Fibroblast of villous mesenchyme (primary cell): Measurements from ENCODE around the gene PARD3. TPM values are rescaled to one million over a fixed set of nuclear protein-coding genes. Genes with fewer than 3 reads are reported as not detected.

Experiments used
- DNase-seq: peaks from one replicate; pipeline ENCODE4 v3.0.0-alpha.2; 2010; ENCODE audit warnings: low read depth
- H3K4me3 ChIP-seq: 2 replicates; pipeline ENCODE4 v1.5.1; 2011; ENCODE audit warnings: low read depth, mild to moderate bottlenecking, low read length
- total RNA-seq: library from RNA; depleted of rRNA; stranded (reverse); fragments of >200 nt; gene quantifications from 2 replicates; pipeline ENCODE4 v1.2.3, GENCODE V29; 2012
- TF ChIP-seq, protein P1 (sequence below): IDR thresholded peaks from 2 replicates; pipeline ENCODE4 v1.5.1; 2012; ENCODE audit warnings: low read depth, mild to moderate bottlenecking, low read length; ENCODE audit not compliant: insufficient read depth

The PARD3 gene
- total RNA-seq, 1 donor: 44.0 TPM

DNA sequence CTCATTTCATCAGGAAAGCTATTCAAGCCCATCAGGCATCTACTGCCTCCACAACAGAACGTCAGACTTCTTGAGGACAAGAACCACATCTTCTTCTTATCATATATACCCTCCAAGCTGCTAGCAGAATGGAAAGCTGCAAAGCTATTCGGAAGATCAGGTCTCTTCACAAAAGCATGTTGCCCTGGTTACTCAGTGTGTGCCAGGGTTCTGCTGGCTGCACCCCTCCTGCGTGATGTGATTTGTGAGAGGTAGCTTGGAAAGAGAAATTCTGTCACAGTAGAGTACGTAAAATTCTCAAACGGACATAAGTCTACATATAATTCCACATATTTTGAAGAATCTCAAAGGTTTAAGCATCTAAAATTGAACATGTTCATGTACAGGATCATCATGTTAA lies 681.7 kb downstream of the PARD3 start:
- no peak for DNase-seq
- TF ChIP-seq, protein P1, sequence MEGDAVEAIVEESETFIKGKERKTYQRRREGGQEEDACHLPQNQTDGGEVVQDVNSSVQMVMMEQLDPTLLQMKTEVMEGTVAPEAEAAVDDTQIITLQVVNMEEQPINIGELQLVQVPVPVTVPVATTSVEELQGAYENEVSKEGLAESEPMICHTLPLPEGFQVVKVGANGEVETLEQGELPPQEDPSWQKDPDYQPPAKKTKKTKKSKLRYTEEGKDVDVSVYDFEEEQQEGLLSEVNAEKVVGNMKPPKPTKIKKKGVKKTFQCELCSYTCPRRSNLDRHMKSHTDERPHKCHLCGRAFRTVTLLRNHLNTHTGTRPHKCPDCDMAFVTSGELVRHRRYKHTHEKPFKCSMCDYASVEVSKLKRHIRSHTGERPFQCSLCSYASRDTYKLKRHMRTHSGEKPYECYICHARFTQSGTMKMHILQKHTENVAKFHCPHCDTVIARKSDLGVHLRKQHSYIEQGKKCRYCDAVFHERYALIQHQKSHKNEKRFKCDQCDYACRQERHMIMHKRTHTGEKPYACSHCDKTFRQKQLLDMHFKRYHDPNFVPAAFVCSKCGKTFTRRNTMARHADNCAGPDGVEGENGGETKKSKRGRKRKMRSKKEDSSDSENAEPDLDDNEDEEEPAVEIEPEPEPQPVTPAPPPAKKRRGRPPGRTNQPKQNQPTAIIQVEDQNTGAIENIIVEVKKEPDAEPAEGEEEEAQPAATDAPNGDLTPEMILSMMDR: no peak
- no peak overlapping the region for H3K4me3 ChIP-seq

DNA sequence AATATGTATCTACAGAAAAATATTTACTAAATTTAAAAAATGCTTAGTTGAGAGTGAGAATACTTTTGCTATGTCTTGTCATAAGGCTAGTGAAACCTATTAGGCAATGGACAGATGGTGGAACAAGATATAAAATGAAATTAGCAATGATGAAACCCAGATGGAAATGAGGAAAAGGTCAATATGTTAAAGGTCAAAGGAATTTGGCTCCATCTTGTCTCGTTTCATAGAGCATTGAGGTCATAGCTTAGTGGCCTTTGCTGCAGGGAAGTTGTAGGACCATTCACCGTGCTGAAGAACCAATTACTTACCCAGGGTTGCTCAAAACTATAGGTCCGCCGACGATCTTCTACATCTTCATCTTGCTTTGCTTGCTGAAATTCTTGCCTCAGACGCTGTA lies 683.9 kb downstream of the PARD3 start:
- no peak overlapping the region for H3K4me3 ChIP-seq
- TF ChIP-seq, protein P1: no peak
- DNase-seq: no peak

DNA sequence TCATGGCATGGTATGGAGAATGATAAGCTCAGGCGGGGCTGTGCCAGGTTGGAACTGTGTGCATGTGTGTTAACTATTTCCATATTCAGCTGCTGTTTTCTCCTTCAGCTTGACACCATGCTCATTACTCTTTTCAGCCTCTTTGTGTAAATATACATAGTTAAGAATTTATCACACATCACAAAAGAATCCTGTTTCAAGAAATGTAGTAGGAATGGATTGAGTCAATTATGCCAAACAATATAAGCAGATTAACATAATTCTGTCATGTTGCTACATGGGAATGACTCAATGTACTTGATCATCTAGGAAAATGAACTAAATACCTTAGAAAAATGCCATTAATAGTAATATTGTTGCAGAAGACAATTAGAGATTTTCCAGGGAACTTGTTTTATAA lies 687.4 kb downstream of the PARD3 start:
- H3K4me3 ChIP-seq: no peak overlapping the region
- no peak for DNase-seq
- TF ChIP-seq, protein P1: no peak

DNA sequence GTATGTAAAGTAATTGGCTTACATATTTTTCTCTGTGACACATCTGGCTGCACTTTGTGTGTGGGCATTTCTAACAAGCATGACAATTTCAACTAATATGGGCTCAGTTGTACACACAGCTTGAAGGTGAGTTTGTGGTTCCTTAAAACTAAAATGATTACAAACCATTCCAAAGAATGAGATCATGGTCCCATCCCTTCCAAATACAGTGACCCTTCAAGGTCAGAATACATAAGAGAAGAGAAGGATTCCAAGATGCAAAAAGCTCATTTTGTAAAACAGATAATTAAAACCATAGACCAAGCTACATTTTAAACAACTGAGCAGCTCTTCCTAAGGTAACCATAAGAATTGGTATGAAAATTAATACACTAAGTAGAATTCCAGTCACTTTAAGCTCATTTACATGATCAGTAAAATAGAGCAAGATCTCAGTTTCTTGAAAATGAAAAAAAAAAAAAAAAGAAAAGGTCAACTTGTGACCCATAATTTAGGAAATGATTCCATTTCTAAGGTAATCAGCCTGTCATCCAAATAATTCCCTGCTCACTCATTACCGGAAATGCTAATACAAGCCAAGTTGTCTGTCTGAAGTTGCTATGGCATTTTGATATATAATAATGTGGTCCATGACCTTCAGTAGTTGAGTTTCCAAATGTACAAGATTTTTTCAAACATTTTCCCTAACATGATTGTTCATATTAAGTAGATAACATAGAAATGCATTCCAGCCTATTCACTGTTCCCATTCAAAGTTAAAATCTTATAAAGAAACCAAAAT lies 688.5 kb downstream of the PARD3 start:
- TF ChIP-seq, protein P1: no peak
- no peak for DNase-seq

DNA sequence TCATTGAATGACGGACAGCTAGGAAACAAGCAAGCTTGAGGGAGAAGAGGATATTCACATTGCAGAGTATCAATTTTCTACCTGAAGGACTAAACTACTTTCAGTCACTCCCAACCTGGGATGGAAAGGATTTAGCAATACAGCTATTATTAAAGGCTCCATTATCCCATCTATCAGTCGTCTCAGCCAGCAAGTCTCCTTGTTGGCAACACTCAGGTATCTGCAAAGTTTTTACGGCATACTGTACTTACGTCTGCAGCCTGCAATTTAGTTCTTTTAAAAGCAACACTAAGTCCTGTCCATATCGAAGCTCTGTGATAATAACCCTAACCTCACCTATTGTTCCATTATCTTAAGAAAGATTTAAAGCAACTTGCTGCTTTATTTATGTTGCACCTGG lies 689.4 kb downstream of the PARD3 start:
- TF ChIP-seq, protein P1: no peak
- no peak for DNase-seq

More for the DNA sequence above, 688.5 kb downstream of the PARD3 start:
- no peak overlapping the region for H3K4me3 ChIP-seq

DNA sequence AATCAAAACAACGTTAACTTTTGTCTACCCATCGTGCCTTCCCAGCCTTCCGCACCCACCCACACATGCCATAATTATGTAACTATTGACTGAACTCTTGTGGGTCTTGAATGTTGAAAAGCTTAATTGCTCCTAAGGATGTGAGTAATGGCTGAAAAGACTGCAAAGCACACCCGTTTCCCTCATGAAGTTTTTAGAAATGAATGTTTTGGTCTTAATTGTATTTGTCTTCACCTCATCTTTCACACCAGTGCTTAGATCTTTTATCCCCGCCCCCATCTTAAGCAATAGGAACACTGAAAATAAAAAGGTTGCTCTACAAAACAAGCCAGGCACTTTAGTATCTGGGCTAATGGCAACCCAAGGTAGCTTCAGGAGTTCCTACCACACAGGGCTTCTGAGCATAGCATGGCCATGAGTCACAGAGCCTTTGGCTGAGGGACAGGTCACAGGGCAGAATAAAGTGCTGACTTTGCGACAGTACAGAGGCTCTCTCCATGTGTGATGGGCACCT lies 690.5 kb downstream of the PARD3 start:
- H3K4me3 ChIP-seq: no peak overlapping the region
- TF ChIP-seq, protein P1: no peak
- peak; percentile 33 for DNase-seq

More for the DNA sequence above, 689.4 kb downstream of the PARD3 start:
- no peak overlapping the region for H3K4me3 ChIP-seq
